HL-60 (cell line): Measurements from ENCODE around the gene CCZ1.
"Not testable (repeated sequence)": the region's sequence is repeated elsewhere in the genome, so short reads cannot be mapped to it uniquely, and the experiment has no call there.

Source experiments
- POLR2AphosphoS5 ChIP-seq: IDR thresholded peaks from 2 replicates; pipeline ENCODE4 v1.6.1; 2012; ENCODE audit warnings: low read depth
- TF ChIP-seq, protein P1 (sequence below): IDR thresholded peaks from one replicate; pipeline ENCODE4 v1.5.1; 2011; ENCODE audit warnings: low read length, control low read depth, inconsistent platforms; ENCODE audit not compliant: insufficient read depth

DNA sequence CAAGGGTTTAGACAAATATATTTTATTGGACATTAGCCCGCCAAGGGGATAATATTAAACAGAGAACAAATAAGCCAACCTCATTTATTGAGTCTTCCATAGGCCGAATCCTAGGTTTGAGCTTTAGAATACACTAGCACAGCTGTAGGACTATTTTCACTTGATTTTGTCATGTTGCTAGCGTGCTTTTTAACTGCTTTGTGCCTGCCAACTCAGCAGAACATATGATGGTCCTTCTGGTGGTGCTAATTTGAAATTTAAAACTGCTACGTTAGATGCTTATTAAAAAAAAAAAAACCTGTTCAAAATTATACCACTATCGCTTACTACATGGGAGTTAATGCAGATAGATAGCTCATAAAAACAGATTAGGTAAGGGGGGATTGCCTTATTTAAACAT lies 14.1 kb upstream of the CCZ1 start:
- TF ChIP-seq, protein P1, sequence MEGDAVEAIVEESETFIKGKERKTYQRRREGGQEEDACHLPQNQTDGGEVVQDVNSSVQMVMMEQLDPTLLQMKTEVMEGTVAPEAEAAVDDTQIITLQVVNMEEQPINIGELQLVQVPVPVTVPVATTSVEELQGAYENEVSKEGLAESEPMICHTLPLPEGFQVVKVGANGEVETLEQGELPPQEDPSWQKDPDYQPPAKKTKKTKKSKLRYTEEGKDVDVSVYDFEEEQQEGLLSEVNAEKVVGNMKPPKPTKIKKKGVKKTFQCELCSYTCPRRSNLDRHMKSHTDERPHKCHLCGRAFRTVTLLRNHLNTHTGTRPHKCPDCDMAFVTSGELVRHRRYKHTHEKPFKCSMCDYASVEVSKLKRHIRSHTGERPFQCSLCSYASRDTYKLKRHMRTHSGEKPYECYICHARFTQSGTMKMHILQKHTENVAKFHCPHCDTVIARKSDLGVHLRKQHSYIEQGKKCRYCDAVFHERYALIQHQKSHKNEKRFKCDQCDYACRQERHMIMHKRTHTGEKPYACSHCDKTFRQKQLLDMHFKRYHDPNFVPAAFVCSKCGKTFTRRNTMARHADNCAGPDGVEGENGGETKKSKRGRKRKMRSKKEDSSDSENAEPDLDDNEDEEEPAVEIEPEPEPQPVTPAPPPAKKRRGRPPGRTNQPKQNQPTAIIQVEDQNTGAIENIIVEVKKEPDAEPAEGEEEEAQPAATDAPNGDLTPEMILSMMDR: not testable (repeated sequence)
- TF ChIP-seq POLR2AphosphoS5: not testable (repeated sequence)
